ENCODE measurements around the gene TLR3.

DNA sequence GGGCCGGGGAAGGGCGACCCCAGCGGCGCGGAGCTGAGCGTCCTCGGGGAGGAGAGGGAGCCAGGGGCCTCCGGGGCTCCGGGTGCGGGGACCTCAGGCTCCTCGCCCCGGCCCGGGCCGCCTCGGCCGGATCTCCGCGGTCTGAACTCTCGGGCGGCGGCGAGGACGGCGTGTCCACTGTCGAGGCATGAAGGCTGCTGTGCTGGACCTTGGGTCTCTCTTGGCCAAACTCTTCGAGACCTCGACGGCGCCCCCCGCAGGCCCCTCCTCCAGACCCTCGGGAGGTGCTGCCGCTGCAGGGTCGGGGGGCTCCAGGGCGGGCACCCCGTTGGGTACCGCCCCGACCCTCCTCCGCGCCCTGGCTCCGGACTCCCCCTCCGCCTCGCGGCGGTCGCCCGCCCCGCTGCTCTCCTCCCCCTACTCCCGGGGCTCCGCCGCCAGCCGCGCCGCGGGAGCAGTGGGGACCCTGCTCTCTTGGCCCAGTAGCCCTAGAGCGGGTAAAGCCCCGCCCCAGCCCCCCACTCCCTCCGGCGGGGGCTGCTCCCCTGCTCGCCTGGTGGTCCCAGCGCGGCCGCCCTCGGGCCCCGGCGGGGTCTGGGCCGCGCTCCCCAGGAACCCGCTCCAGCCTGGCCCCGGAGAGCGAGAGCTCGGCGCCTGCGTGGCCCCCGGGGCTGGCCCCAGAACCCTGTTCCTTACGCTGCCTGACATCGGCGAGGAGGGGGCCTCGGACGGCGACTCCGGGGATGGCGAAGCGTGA lies 36.1 kb downstream of the TLR3 start:
- TF ChIP-seq, protein P1, sequence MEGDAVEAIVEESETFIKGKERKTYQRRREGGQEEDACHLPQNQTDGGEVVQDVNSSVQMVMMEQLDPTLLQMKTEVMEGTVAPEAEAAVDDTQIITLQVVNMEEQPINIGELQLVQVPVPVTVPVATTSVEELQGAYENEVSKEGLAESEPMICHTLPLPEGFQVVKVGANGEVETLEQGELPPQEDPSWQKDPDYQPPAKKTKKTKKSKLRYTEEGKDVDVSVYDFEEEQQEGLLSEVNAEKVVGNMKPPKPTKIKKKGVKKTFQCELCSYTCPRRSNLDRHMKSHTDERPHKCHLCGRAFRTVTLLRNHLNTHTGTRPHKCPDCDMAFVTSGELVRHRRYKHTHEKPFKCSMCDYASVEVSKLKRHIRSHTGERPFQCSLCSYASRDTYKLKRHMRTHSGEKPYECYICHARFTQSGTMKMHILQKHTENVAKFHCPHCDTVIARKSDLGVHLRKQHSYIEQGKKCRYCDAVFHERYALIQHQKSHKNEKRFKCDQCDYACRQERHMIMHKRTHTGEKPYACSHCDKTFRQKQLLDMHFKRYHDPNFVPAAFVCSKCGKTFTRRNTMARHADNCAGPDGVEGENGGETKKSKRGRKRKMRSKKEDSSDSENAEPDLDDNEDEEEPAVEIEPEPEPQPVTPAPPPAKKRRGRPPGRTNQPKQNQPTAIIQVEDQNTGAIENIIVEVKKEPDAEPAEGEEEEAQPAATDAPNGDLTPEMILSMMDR (IDR thresholded peaks at IDR 0.05): no peak
- TF ChIP-seq POLR2A (IDR thresholded peaks at IDR 0.05): no peak

Measured in adrenal gland (tissue), 5 donors.